ENCODE measurements around the gene ARF5. TPM values are rescaled to one million over a fixed set of nuclear protein-coding genes. Genes with fewer than 3 reads are reported as not detected.

Gene ARF5
- total RNA-seq, 2 donors from 2014 or later, result 234 to 277 TPM

GRCh38 chr7:127628445-127628844 lies 40.2 kb downstream of the ARF5 start:
- no peaks in the 10 kb centered on the region for H3K27me3 ChIP-seq (ENCODE audit: control insufficient read depth, insufficient read depth, low read length, poor library complexity, severe bottlenecking)
- peak overlapping the region; percentile 35 for H3K27ac Mint-ChIP-seq
- WGBS, 2 experiments (ENCODE audit: insufficient coverage in 1 of 2, insufficient read length in 1 of 2), result 53 to 75% methylated on average over 2 to 3 of the region's 3 CpGs
- H3K4me3 ChIP-seq (ENCODE audit: low read length), result no peak overlapping the region
- no peaks in the 10 kb centered on the region for H3K36me3 Mint-ChIP-seq (ENCODE audit: low read depth)
- no peaks in the 10 kb centered on the region for H3K36me3 ChIP-seq (ENCODE audit: control insufficient read depth, insufficient read depth, low read length)
- H3K4me1 Mint-ChIP-seq, result peaks cover 15% of the 10 kb centered on the region
- DNase-seq, result peak; percentile 86
- H3K9ac ChIP-seq (ENCODE audit: extremely low read depth, low read length, poor library complexity, severe bottlenecking), result no peak overlapping the region
- peaks cover 16% of the 10 kb centered on the region for H3K27me3 Mint-ChIP-seq (ENCODE audit: insufficient read depth)
- TF ChIP-seq CTCF (conservative IDR thresholded peaks at IDR 0.05), result peak; percentile 69
- H3K4me3 Mint-ChIP-seq, result no peak overlapping the region
- H3K9me3 Mint-ChIP-seq, result no peaks in the 10 kb centered on the region
- no peaks in the 10 kb centered on the region for H3K4me1 ChIP-seq (ENCODE audit: control insufficient read depth, insufficient read depth, low read length)
- H3K27ac ChIP-seq (ENCODE audit: low read depth, low read length), result no peak overlapping the region
- H3K9me3 ChIP-seq (ENCODE audit: control insufficient read depth, low read length), result no peaks in the 10 kb centered on the region

- Mint-ChIP-seq H3K9me3 (no peaks in the 10 kb centered on the region), H3K4me3 (no peak overlapping the region), H3K36me3 (ENCODE audit: low read depth) (no peaks in the 10 kb centered on the region), H3K4me1 (peaks cover 15% of the 10 kb centered on the region), H3K27me3 (ENCODE audit: insufficient read depth) (peaks cover 21% of the 10 kb centered on the region), H3K27ac (no peak overlapping the region)
- no peak overlapping the region for H3K9ac ChIP-seq (ENCODE audit: extremely low read depth, low read length, poor library complexity, severe bottlenecking)
- H3K4me3 ChIP-seq (ENCODE audit: low read length), result no peak overlapping the region
- H3K36me3 ChIP-seq (ENCODE audit: control insufficient read depth, insufficient read depth, low read length), result no peaks in the 10 kb centered on the region
- peak; percentile 89 for TF ChIP-seq CTCF (conservative IDR thresholded peaks at IDR 0.05)
- DNase-seq, result peak; percentile 98
- no peaks in the 10 kb centered on the region for H3K27me3 ChIP-seq (ENCODE audit: control insufficient read depth, insufficient read depth, low read length, poor library complexity, severe bottlenecking)
- H3K9me3 ChIP-seq (ENCODE audit: control insufficient read depth, low read length), result no peaks in the 10 kb centered on the region
- WGBS, 2 experiments (ENCODE audit: insufficient coverage in 1 of 2, insufficient read length in 1 of 2), result 0 to 42% methylated on average over 1 to 5 of the region's 5 CpGs
- H3K4me1 ChIP-seq (ENCODE audit: control insufficient read depth, insufficient read depth, low read length), result no peaks in the 10 kb centered on the region
- H3K27ac ChIP-seq (ENCODE audit: low read depth, low read length), result no peak overlapping the region
Measured at GRCh38 chr7:127629268-127629854, 41.1 kb downstream of the ARF5 start.

GRCh38 chr7:127632276-127632910 lies 44.2 kb downstream of the ARF5 start:
- Mint-ChIP-seq H3K27me3 (ENCODE audit: insufficient read depth) (peaks cover 28% of the 10 kb centered on the region), H3K27ac (no peak overlapping the region), H3K4me1 (peaks cover 15% of the 10 kb centered on the region), H3K4me3 (no peak overlapping the region), H3K36me3 (ENCODE audit: low read depth) (no peaks in the 10 kb centered on the region), H3K9me3 (no peaks in the 10 kb centered on the region)
- 89 to 95% methylated on average over 6 to 7 of the region's 7 CpGs for WGBS, 2 experiments (ENCODE audit: insufficient coverage in 1 of 2, insufficient read length in 1 of 2)
- H3K4me3 ChIP-seq (ENCODE audit: low read length), result no peak overlapping the region
- H3K4me1 ChIP-seq (ENCODE audit: control insufficient read depth, insufficient read depth, low read length), result no peaks in the 10 kb centered on the region
- no peak overlapping the region for H3K9ac ChIP-seq (ENCODE audit: extremely low read depth, low read length, poor library complexity, severe bottlenecking)
- TF ChIP-seq CTCF (conservative IDR thresholded peaks at IDR 0.05), result no peak
- DNase-seq, result no peak
- no peaks in the 10 kb centered on the region for H3K27me3 ChIP-seq (ENCODE audit: control insufficient read depth, insufficient read depth, low read length, poor library complexity, severe bottlenecking)
- no peaks in the 10 kb centered on the region for H3K9me3 ChIP-seq (ENCODE audit: control insufficient read depth, low read length)
- no peak overlapping the region for H3K27ac ChIP-seq (ENCODE audit: low read depth, low read length)
- no peaks in the 10 kb centered on the region for H3K36me3 ChIP-seq (ENCODE audit: control insufficient read depth, insufficient read depth, low read length)
